Measurements from ENCODE around the gene C2CD2L. TPM values are rescaled to one million over a fixed set of nuclear protein-coding genes. Genes with fewer than 3 reads are reported as not detected.

Gene C2CD2L
- total RNA-seq, 1 experiment from 2014 or later: 7.0 TPM

DNA sequence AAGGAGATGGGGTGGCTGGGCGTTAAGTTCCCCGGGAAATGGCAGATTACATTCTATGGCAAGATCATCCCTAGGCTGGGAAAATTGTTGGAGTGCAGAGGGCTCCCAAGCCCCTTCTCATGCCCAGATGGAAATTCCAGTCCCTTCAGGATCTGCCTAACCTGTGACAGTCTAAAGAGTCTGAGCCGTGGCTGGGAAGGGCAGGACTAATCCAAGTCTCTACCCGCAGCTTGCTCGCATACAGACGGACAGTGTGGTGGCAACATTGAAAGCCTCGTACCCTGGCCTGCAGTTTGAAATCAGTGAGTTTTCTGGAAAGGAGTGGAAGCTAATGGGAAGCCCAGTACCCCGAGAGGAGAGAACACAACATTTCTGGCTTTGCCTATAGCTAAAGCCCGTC is 18.7 kb upstream of the C2CD2L start:
- no peak for DNase-seq
- Histone ChIP-seq H3K27me3 (ENCODE audit: control insufficient read depth, insufficient read depth, low read length) (no peaks in the 10 kb centered on the region), H3K4me3 (ENCODE audit: insufficient read depth, low read depth, low read length) (no peak overlapping the region), H3K36me3 (replicated peaks; ENCODE audit: control insufficient read depth, insufficient read depth, low read length) (peaks cover 13% of the 10 kb centered on the region)

DNA sequence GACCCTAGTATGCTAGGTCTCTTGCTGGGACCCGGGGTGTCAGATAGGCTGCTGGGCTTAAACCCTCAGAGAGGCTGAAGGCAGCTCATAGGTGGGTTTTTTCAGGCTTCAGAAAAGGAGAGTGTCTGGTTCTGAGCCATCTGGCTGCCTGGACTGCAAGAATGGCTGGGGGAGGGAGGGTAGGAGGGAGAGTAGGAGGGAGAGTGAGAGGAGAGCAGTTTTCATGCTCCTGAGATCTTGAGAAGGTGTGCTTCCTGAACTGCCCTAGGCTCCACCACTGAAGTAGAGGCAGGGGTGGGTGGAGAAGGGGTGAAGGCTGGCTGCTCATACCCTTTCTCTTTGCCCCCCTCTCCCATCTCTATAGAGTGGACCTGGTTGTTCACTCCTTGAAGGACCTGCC is 17.8 kb upstream of the C2CD2L start:
- no peaks in the 10 kb centered on the region for H3K27me3 ChIP-seq (ENCODE audit: control insufficient read depth, insufficient read depth, low read length)
- DNase-seq: no peak
- H3K36me3 ChIP-seq (replicated peaks; ENCODE audit: control insufficient read depth, insufficient read depth, low read length): peaks cover 13% of the 10 kb centered on the region
- no peak overlapping the region for H3K4me3 ChIP-seq (ENCODE audit: insufficient read depth, low read depth, low read length)

DNA sequence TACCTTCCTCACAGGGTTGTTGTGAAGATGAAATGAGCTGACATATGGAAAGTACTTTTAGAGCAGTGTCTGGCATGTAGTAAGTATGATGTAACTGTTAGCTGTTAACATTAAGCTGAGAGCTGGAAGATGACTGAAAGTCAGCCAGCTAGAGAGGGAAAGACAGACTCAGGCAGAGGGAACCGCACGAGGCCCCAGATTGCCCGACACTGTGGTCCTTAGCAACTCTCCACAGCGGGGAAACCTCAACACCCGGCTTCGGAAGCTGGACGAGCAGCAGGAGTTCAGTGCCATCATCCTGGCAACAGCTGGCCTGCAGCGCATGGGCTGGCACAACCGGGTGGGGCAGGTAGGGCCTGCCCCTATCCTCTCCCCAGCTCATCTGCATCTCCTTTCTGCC is 16.0 kb upstream of the C2CD2L start:
- H3K4me3 ChIP-seq (ENCODE audit: insufficient read depth, low read depth, low read length): no peak overlapping the region
- no peak for DNase-seq
- H3K27me3 ChIP-seq (ENCODE audit: control insufficient read depth, insufficient read depth, low read length): no peaks in the 10 kb centered on the region
- H3K36me3 ChIP-seq (replicated peaks; ENCODE audit: control insufficient read depth, insufficient read depth, low read length): peaks cover 13% of the 10 kb centered on the region

DNA sequence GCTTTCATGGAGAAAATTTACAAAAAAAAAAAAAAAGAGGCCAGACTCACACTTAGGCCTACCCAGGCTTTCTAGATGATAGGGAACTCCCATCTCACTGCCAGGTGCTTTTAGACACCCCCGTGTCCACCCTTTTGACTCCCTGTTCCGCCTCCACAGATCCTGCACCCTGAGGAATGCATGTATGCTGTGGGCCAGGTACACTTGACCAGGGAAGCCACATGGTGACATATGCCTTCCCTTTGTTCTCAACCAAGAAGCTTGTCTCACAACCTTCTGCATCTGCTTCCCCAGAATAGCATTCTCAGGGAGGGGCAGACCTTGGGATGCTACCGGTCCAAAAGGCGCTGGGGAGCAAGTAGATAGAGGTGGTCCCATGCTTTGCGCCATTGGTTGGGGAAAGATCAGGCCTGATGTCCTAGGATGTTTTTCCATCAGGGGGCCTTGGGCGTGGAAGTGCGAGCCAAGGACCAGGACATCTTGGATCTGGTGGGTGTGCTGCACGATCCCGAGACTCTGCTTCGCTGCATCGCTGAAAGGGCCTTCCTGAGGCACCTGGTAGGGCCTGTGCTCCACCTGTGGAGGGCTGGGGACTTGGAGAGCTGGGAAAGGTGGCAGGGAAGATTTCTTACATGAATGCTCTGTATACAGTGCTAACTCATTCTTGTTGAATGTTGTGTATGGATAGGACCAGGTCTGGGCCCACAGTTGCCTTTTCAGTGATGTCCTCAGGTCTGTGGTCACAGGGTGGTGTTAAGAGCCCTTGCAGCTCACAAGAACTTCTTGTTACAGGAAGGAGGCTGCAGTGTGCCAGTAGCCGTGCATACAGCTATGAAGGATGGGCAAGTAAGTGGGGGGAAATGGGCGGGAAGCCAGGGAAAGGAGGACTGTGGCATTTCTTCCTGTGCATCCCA is 14.9 kb upstream of the C2CD2L start:
- Histone ChIP-seq H3K36me3 (replicated peaks; ENCODE audit: control insufficient read depth, insufficient read depth, low read length) (peaks cover 19% of the 10 kb centered on the region), H3K27me3 (ENCODE audit: control insufficient read depth, insufficient read depth, low read length) (no peaks in the 10 kb centered on the region), H3K4me3 (ENCODE audit: insufficient read depth, low read depth, low read length) (peak overlapping the region; percentile 98)
- no peak for DNase-seq

DNA sequence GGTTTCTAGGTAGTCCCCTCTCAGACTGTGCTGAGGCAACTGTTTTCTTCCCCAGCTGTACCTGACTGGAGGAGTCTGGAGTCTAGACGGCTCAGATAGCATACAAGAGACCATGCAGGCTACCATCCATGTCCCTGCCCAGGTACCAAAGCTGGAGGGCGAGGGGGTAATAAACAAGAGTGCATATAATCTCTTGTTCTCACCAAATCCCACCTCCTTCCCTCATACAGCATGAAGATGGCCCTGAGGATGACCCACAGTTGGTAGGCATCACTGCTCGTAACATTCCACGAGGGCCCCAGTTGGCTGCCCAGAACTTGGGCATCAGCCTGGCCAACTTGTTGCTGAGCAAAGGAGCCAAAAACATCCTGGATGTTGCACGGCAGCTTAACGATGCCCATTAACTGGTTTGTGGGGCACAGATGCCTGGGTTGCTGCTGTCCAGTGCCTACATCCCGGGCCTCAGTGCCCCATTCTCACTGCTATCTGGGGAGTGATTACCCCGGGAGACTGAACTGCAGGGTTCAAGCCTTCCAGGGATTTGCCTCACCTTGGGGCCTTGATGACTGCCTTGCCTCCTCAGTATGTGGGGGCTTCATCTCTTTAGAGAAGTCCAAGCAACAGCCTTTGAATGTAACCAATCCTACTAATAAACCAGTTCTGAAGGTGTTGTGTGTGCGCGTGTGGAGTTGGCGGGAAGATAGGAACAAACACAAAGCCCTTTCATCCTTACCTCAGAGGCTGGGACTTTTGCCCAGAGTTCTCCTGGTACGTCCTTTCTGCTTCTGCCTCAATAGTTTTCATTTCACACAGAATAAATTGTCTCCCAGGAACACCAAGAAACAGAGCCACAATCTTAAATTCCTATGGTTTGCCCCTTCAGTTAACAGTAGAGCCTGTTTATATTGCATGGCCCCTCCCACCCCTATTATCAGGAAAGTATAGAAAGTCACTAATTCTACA is 14.0 kb upstream of the C2CD2L start:
- Histone ChIP-seq H3K36me3 (replicated peaks; ENCODE audit: control insufficient read depth, insufficient read depth, low read length) (peaks cover 28% of the 10 kb centered on the region), H3K4me3 (ENCODE audit: insufficient read depth, low read depth, low read length) (peak overlapping the region; percentile 98), H3K27me3 (ENCODE audit: control insufficient read depth, insufficient read depth, low read length) (no peaks in the 10 kb centered on the region)
- no peak for DNase-seq

DNA sequence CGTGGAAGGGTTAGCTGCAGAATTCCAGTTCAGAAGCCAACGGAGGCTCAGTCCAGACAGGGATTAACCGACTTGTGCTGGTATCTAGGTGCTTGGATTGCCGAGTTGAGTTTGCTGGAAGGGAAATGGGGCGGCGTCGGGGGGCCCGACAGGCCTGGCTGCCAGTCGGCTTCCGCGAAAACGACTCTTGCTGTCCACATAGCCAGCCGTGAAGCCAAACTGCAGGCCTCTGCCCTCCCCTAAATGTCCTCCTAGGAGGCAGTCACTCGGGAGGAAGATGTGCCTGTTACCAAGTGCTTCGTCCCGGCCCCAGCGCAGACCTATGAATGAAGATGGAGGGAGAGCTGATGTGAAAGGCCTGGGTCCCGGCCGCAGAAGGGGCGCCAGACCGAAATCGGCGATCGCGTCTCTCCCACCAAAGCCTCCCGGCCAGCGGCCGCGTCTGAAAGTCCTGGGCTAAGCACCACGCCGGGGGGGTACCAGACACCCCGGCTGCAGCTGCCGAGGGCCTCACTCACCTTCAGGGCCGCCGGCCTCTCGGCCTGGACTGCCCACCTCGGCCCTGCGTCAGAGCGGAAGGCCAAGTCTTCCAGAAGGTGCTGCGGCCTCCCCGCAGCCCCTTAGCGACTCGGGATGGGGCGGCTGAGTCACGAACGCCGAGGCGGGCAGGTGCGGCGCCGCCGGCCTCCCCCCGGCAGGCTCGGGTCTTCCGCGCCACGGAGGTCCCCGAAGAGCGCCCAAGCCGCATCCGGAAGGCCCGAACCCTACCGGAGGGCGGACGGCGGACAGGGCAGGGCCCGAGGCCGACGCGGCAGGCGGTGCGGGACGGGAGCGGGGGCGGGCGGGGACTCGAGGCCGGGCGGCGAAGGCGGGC is 13.0 kb upstream of the C2CD2L start:
- DNase-seq: peak; percentile 60
- H3K4me3 ChIP-seq (ENCODE audit: insufficient read depth, low read depth, low read length): peak overlapping the region; percentile 98
- no peaks in the 10 kb centered on the region for H3K27me3 ChIP-seq (ENCODE audit: control insufficient read depth, insufficient read depth, low read length)
- peaks cover 30% of the 10 kb centered on the region for H3K36me3 ChIP-seq (replicated peaks; ENCODE audit: control insufficient read depth, insufficient read depth, low read length)

DNA sequence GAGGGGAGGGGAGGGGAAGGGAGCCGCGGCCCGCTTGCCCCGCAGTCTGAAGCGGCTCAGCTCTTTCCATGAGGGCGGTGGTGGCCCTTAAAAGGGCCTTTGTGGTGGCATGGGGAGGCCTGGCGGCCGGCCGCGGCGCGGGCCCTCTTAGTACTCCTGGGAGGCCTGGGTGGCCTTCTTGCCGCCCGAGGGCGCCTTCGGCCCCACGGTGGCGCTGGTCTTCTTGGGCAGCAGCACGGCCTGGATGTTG is 12.4 kb upstream of the C2CD2L start:
- Histone ChIP-seq H3K4me3 (ENCODE audit: insufficient read depth, low read depth, low read length) (peak overlapping the region; percentile 98), H3K36me3 (replicated peaks; ENCODE audit: control insufficient read depth, insufficient read depth, low read length) (peaks cover 32% of the 10 kb centered on the region), H3K27me3 (ENCODE audit: control insufficient read depth, insufficient read depth, low read length) (no peaks in the 10 kb centered on the region)
- peak; percentile 82 for DNase-seq

DNA sequence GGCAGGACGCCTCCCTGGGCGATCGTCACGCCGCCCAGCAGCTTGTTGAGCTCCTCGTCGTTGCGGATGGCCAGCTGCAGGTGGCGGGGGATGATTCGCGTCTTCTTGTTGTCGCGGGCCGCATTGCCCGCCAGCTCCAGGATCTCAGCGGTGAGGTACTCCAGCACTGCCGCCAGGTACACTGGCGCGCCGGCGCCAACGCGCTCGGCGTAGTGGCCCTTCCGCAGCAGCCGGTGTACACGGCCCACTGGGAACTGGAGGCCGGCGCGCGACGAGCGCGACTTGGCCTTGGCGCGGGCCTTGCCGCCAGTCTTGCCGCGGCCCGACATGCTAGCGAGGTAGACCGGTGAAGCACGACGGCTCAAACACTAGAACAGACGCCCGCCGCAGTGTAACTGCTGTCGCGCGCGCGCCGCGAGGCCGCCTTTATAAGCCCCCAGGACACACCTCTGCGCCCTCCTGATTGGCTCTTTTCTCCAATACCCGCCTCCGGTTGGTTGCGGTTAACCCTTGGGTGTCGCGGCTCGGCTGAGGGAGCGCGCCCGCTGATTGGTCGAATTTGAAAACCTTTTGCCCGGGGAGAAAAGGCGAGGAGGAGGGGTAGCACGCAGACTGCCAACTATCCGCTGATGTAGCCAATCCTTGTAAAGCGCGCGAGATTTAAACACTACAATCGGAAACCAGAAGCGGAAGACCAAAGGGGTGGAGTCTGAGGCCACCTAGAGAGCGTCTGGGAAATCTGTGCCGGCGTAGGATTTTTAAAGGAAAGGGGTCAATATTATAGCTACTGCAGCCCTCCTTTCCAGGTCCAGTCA is 11.9 kb upstream of the C2CD2L start:
- DNase-seq: peak; percentile 99
- H3K27me3 ChIP-seq (ENCODE audit: control insufficient read depth, insufficient read depth, low read length): no peaks in the 10 kb centered on the region
- peak overlapping the region; percentile 98 for H3K4me3 ChIP-seq (ENCODE audit: insufficient read depth, low read depth, low read length)
- H3K36me3 ChIP-seq (replicated peaks; ENCODE audit: control insufficient read depth, insufficient read depth, low read length): peaks cover 32% of the 10 kb centered on the region

DNA sequence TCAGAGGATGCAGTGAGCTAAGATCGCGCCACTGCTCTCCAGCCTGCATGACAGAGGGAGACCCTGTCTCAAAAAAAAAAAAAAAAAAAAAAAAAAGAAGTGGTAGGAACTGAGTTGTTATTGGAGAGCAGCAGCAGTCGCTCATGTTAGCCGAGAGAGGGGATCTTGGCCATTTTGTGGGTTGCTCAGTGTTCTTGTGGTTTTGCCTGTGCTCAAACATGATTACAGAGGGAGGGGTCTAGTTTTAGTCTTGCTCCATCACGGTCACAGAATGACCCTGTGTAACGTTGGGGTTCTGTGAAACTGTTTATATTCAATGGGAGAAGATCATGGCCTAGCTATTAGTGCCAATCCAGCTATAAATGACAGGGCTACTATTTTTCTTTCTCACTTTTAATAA is 7.4 kb upstream of the C2CD2L start:
- no peak for DNase-seq
- Histone ChIP-seq H3K27me3 (ENCODE audit: control insufficient read depth, insufficient read depth, low read length) (no peaks in the 10 kb centered on the region), H3K36me3 (replicated peaks; ENCODE audit: control insufficient read depth, insufficient read depth, low read length) (peaks cover 19% of the 10 kb centered on the region), H3K4me3 (ENCODE audit: insufficient read depth, low read depth, low read length) (no peak overlapping the region)

DNA sequence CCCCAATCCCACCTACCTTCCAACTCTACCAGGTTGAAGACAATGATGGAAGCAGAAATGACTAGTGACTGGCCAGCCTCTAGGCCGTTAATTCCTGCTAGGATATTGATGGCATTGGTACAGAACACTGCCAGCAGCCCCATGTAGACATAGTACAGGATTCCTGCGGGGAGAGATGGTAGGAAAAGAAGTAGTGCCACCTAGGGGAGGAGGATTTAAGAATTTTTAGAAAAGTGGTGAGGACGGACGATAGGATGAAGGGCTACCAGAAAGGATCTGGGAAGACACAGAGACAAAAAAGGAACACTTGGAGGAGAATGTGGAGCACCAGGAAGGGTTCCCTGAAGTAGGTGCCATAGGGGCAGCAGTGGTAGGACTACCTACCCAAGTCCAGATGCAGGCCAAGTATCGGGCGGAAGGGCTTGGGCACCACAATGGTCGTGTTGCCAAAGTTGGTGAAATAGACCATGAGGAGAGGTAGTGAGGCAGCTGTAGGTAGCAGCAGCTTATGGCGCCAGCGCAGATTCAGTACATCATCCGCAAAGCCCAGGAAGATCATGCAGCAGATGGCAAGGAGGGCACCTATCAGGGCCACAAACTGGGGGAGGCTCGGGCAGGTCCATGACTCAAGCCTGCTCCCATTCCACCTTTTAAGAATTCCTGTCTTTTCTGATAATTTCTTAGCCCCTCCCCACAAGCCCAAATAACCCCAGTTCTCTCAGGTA is 6.7 kb upstream of the C2CD2L start:
- no peaks in the 10 kb centered on the region for H3K27me3 ChIP-seq (ENCODE audit: control insufficient read depth, insufficient read depth, low read length)
- H3K36me3 ChIP-seq (replicated peaks; ENCODE audit: control insufficient read depth, insufficient read depth, low read length): peaks cover 19% of the 10 kb centered on the region
- peak overlapping the region; percentile 94 for H3K4me3 ChIP-seq (ENCODE audit: insufficient read depth, low read depth, low read length)
- DNase-seq: no peak

DNA sequence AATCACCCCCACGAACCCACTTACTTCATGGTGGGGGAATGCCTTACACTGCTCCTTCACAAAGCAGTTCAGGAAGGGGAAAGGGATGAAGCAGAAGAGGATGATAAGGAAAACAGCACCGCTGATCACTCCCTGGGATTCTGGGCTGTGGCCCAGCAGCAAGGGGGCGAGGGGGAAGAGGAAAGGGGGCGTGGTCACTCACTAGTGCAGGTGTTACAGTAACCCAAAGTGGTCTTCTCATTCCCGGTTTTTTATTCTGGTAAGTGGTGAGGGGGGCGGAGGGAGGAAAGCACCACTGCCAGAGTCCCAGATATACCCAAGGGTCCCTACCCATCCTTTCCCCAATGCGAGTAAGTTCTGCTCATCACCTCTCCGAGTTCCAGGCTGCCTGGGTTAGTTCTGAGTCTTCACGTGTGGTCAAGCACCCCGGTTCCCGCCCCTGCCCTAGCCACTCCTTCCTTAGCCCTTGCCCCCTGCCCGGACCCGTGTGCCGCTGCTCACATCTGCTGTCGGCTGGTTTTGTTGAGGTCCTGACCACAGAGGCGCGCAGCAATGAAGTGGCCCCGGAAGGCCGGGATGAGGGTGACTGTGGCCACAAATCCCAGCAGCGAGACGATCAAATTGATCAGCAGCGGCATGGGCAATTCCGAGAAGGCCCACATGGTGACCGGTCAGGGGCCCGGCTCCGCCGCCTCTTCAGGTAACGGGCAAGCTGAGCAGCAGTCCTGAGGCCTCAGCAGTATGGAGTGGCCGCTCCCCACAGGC is 6.0 kb upstream of the C2CD2L start:
- peak; percentile 73 for DNase-seq
- Histone ChIP-seq H3K27me3 (ENCODE audit: control insufficient read depth, insufficient read depth, low read length) (peaks cover 2% of the 10 kb centered on the region; the same call in 1 of the 2 replicates), H3K4me3 (ENCODE audit: insufficient read depth, low read depth, low read length) (peak overlapping the region; percentile 94), H3K36me3 (replicated peaks; ENCODE audit: control insufficient read depth, insufficient read depth, low read length) (peaks cover 19% of the 10 kb centered on the region)

DNA sequence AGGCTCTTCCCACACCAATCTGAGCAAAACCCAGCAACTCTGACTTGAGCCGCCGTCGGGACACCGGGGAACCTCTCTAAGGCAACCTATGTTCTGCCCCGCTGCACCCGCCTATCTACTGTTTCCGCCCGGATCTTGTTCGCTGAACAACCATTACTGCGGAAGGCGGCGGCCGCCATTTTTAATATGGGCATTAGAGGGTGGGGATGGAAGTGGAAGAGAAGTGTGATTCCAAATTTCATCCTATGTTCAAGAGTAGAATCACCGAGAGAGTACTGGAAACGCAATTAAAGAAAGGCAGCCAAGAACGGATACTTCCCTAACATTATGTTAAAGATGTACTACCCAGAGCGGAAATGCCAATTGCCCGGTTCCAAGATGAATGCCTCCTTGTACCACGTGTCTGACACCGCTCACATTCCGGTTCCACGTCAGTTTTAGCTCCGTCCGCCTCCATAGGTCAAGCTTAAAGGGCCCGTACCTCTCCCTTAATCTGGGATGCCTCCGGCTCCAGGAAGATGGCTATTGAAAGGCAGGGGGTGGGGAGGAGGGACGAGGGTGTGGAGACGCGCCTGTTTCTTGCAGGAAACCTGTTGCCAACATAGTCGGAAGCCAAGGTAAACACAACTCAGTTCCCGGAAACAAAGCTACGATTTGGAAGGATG is 5.3 kb upstream of the C2CD2L start, which contains the start of gene DPAGT1:
TSS of gene DPAGT1 (minus strand) at position 95 of the 665 bp plus-strand sequence. CDS start 198 bp downstream, outside the sequence.
- Histone ChIP-seq H3K27me3 (ENCODE audit: control insufficient read depth, insufficient read depth, low read length) (peaks cover 2% of the 10 kb centered on the region; the same call in 1 of the 2 replicates), H3K36me3 (replicated peaks; ENCODE audit: control insufficient read depth, insufficient read depth, low read length) (peaks cover 16% of the 10 kb centered on the region), H3K4me3 (ENCODE audit: insufficient read depth, low read depth, low read length) (peak within 1 kb of the TSS; percentile 94)
- DNase-seq: peak; percentile 82
